Stomach (tissue), 9 donors: ENCODE measurements around the gene PRKCZ. TPM values are rescaled to one million over a fixed set of nuclear protein-coding genes. Genes with fewer than 3 reads are reported as not detected.

ENCODE experiments used
- DNase-seq, 2 donors: peaks; one replicate each; pipeline versions ENCODE4 v3.0.0 to v3.0.0-alpha.2; 2013 to 2019
- H3K27ac ChIP-seq, 5 donors: fragments of 200-600 bp in 4 of 5; sonication (generic) in 4 of 5; one replicate each; pipeline ENCODE4 v1.5.1; 2013 to 2019; ENCODE audit warnings: mild to moderate bottlenecking in 1 of 5, moderate library complexity in 1 of 5
- H3K27me3 ChIP-seq, 3 donors: fragments of 200-600 bp; sonication (generic); one replicate each; pipeline ENCODE4 v1.5.1; 2017 to 2019; ENCODE audit warnings: mixed run types in 1 of 3
- H3K36me3 ChIP-seq, 4 donors: fragments of 200-600 bp; sonication (generic); 1 replicate in 3 of 4; 2 replicates in 1 of 4; pipeline ENCODE4 v1.5.1; 2016 to 2019
- H3K4me1 ChIP-seq, 4 donors: fragments of 200-600 bp; sonication (generic); one replicate each; pipeline ENCODE4 v1.5.1; 2016 to 2019
- H3K4me3 ChIP-seq, 4 donors: fragments of 200-600 bp; sonication (generic) in 3 of 4; one replicate each; pipeline ENCODE4 v1.5.1; 2016 to 2019; ENCODE audit warnings: mild to moderate bottlenecking in 1 of 4
- H3K9me3 ChIP-seq, 4 donors: fragments of 200-600 bp; sonication (generic); one replicate each; pipeline ENCODE4 v1.5.1; 2016 to 2019
- CTCF ChIP-seq, 7 experiments: fragments of 450-650 bp in 4 of 7; fragments of 200-600 bp in 3 of 7; sonication (generic) in 3 of 7; IDR thresholded peaks; one replicate each; pipeline ENCODE4 v1.5.1; 2016 to 2019; ENCODE audit warnings: antibody characterized with exemption in 7 of 7, control low read depth in 2 of 7, mild to moderate bottlenecking in 1 of 7
- EP300 ChIP-seq: sonication (generic); formaldehyde crosslinking; IDR thresholded peaks from one replicate; pipeline ENCODE4 v1.6.1; 2017; ENCODE audit warnings: antibody characterized with exemption
- POLR2A ChIP-seq, 4 donors: fragments of 450-650 bp; IDR thresholded peaks; one replicate each; pipeline ENCODE4 v1.6.1; 2016; ENCODE audit warnings: antibody characterized with exemption in 4 of 4, control low read depth in 2 of 4, mild to moderate bottlenecking in 1 of 4, moderate library complexity in 1 of 4
- POLR2AphosphoS5 ChIP-seq, 3 donors: sonication (generic); formaldehyde crosslinking; IDR thresholded peaks; one replicate each; pipeline ENCODE4 v1.6.1; 2016; ENCODE audit warnings: antibody characterized with exemption in 3 of 3
- WGBS, 5 donors: extraction: QIAGEN DNeasy Blood & Tissue Kit in 3 of 5; methylation state at CpG; one replicate each; pipeline versions ENCODE4 v1.1.5 to v1.1.7; 2013 to 2018; 5-methylcytosine and 5-hydroxymethylcytosine counted together
- intact Hi-C: fragments of 100-400 bp; cut with DNase I; formaldehyde crosslinking; loops from one replicate; pipeline ENCODE4 v1.15.1; 2023; ENCODE audit warnings: low total_unique reads
- polyA plus RNA-seq, 3 donors: library from polyadenylated mRNA; stranded (reverse); fragments of 200-250 nt; gene quantifications; one replicate each; pipeline ENCODE4 v1.2.3, GENCODE V29; 2013
- total RNA-seq, 5 donors: library from RNA; depleted of rRNA; stranded (reverse); fragments of >200 nt; gene quantifications; one replicate each; pipeline versions ENCODE4 v1.1.0 to v1.2.3, GENCODE V29; 2014 to 2016
- donor health status: healthy with polysubstance abuse.
- donor health status: Bipolar disorder and iron deficiency.
- donor health status: healthy.

PRKCZ gene
- total and polyA plus RNA-seq, 8 donors, result 11.1 to 55.8 (median 25.5) TPM

DNA sequence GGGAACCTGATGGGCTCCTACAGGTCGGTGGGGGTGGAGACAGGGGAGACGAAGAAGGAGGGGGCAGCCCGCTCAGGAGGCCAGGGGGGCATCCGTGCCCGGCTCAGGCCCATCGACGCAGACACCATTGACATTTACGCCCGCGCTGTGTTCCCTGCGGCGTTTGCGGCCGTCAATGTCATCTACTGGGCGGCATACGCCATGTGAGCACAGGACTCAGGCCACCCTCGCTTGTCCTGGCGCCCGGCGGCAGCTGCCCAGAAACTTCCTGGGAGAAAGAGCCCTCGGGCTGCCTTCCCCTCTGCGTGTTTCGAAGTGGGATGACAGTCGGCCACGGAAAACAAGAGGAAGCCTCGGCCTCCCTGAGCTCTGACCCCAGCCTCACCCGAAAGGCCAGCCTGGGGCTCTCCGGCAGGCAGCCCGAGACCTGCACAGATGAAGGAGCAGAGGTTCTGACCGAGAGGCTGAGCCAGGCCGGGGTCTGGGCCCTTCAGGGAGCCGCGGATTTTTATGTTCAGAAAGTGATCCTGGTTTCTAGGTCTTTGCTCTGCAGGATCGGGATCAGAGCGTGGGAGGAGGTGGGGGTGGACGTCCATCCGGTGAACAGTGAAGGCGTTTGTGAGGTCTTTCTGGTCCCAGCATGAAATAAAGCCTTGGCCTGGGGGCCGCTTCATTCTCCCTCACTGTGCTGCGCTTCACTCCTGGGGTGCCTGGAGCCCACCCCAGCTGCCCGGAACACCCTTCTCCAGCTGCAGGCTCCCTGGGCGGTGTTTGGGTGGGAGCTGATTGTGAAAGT lies 19.9 kb upstream of the PRKCZ start:
- H3K27ac ChIP-seq, result no peak overlapping the region
- H3K9me3 ChIP-seq, result no peaks in the 10 kb centered on the region
- TF ChIP-seq EP300, result no peak
- no peak for TF ChIP-seq POLR2A (IDR thresholded peaks at IDR 0.05)
- TF ChIP-seq CTCF (IDR thresholded peaks at IDR 0.05), result no peak
- TF ChIP-seq POLR2AphosphoS5 (IDR thresholded peaks at IDR 0.05), result no peak
- intact Hi-C loops, result no loop called here
- H3K27me3 ChIP-seq, result peaks cover 0 to 45% (median 0%) of the 10 kb centered on the region in 3 donors
- H3K4me3 ChIP-seq, result no peak overlapping the region
- DNase-seq, result no peak
- 86 to 88% (median 88%) methylated on average over 12 to 42 of the region's 42 CpGs for WGBS, 5 donors
- H3K36me3 ChIP-seq, result no peaks in the 10 kb centered on the region
- peaks cover 0 to 10% (median 3%) of the 10 kb centered on the region in 4 donors for H3K4me1 ChIP-seq

DNA sequence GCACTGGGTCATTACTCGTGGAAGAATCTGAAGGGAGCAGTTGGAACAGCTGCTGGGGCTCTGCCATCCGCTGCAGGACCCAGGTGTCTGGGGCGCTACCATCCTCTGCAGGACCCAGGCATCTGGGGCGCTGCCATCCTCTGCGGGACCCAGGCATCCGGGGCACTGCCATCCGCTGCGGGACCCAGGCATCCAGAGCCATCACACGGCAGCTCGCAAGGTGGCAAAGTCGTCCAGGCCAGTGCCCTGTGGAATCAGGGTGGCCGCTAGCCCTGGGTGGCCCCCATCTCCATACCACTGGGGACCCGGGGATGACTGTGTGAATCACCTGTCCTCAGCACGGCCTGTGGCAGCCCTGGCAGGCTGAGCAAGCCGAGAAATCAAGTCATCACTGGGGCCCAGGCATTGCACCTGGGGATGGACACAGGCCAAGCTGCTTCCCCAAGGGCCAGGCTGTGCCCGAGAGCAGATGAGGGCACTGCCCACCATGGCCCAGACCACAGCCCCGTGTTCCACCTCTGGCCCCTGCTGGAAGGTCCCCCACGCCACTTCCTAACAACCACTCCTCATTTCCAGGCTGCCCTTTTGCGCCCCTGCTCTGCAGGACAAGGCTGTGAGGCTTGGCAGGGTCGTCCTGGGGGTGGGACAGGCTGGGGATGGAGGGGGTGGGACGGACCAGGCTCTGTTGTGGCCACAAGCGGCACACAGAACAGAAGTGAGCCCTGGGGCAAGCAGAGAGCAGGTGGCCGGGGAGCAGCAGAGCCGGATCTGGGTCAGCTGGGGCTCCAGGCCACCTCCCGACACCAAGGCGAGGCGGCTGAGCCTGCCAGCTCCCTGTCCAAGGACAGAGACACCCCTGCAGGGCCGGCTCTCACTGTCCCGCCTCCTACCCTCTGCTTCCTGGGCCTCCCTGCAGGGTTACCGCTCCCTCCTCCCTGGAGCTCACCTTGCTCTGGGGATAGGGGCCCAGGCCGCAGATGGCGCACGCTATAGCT lies 18.4 kb upstream of the PRKCZ start:
- Histone ChIP-seq H3K27me3 (peaks cover 0 to 43% (median 0%) of the 10 kb centered on the region in 3 donors), H3K36me3 (no peaks in the 10 kb centered on the region), H3K9me3 (no peaks in the 10 kb centered on the region), H3K4me3 (no peak overlapping the region), H3K4me1 (no peaks in the 10 kb centered on the region), H3K27ac (no peak overlapping the region)
- TF ChIP-seq POLR2A (IDR thresholded peaks at IDR 0.05), result no peak
- TF ChIP-seq EP300, result no peak
- no peak for TF ChIP-seq CTCF (IDR thresholded peaks at IDR 0.05)
- no peak for TF ChIP-seq POLR2AphosphoS5 (IDR thresholded peaks at IDR 0.05)
- intact Hi-C loops, result no loop called here
- no peak for DNase-seq
- 50 to 77% (median 72%) methylated on average over 11 to 33 of the region's 33 CpGs for WGBS, 5 donors

- intact Hi-C loops, result no loop called here
- Histone ChIP-seq H3K4me1 (no peaks in the 10 kb centered on the region), H3K27ac (no peak overlapping the region), H3K27me3 (peaks cover 0 to 43% (median 0%) of the 10 kb centered on the region in 3 donors), H3K36me3 (no peaks in the 10 kb centered on the region), H3K4me3 (no peak overlapping the region), H3K9me3 (no peaks in the 10 kb centered on the region)
- 74 to 84% (median 77%) methylated on average over 14 of the region's 14 CpGs for WGBS, 5 donors
- TF ChIP-seq POLR2A (IDR thresholded peaks at IDR 0.05) (no peak), EP300 (no peak), CTCF (IDR thresholded peaks at IDR 0.05) (no peak), POLR2AphosphoS5 (IDR thresholded peaks at IDR 0.05) (no peak)
- DNase-seq, result no peak
These were observed 17.5 kb upstream of the PRKCZ start for GRCh38 chr1:2032737-2033136.

DNA sequence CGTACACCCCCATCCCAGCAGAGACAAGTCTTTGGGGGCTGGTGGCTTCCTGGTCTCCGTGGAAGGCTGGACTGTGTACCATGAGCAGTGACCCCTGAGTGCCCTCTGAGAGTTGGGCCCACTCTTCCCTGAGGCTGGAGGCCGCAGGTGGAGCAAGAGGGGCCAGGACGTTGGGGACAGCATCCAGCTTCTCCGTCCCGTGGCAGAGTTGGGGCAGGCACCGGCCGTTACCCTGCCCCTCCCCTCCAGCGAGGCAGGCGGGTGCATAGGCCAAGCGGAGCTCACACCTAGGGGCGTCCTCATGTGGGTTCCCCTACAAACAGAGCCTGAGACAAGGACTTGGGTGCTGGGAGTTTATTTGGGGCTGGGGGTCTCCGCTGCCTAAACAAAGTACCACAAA lies 17.0 kb upstream of the PRKCZ start:
- no peak overlapping the region for H3K4me3 ChIP-seq
- TF ChIP-seq POLR2AphosphoS5 (IDR thresholded peaks at IDR 0.05) (no peak), EP300 (no peak), CTCF (IDR thresholded peaks at IDR 0.05) (no peak), POLR2A (IDR thresholded peaks at IDR 0.05) (no peak)
- peaks cover 0 to 43% (median 0%) of the 10 kb centered on the region in 3 donors for H3K27me3 ChIP-seq
- H3K27ac ChIP-seq, result no peak overlapping the region
- DNase-seq, result no peak
- no peaks in the 10 kb centered on the region for H3K36me3 ChIP-seq
- intact Hi-C loops, result no loop called here
- H3K4me1 ChIP-seq, result no peaks in the 10 kb centered on the region
- peaks cover 0 to 3% (median 1%) of the 10 kb centered on the region in 4 donors for H3K9me3 ChIP-seq
- 67 to 81% (median 69%) methylated on average over 7 to 13 of the region's 13 CpGs for WGBS, 5 donors
